AG09319 (cell line): ENCODE data around the gene PIP5K1C.

Experiments used
- DNase-seq: peaks from one replicate; pipeline ENCODE4 v3.0.0-alpha.2; 2010; ENCODE audit warnings: low read depth; ENCODE audit errors: extremely low read depth
- TF ChIP-seq, protein P1 (sequence below): IDR thresholded peaks from 2 replicates; pipeline ENCODE4 v1.5.1; 2011; ENCODE audit warnings: low read depth, mild to moderate bottlenecking, inconsistent platforms, low read length, moderate library complexity

Gene PIP5K1C

DNA sequence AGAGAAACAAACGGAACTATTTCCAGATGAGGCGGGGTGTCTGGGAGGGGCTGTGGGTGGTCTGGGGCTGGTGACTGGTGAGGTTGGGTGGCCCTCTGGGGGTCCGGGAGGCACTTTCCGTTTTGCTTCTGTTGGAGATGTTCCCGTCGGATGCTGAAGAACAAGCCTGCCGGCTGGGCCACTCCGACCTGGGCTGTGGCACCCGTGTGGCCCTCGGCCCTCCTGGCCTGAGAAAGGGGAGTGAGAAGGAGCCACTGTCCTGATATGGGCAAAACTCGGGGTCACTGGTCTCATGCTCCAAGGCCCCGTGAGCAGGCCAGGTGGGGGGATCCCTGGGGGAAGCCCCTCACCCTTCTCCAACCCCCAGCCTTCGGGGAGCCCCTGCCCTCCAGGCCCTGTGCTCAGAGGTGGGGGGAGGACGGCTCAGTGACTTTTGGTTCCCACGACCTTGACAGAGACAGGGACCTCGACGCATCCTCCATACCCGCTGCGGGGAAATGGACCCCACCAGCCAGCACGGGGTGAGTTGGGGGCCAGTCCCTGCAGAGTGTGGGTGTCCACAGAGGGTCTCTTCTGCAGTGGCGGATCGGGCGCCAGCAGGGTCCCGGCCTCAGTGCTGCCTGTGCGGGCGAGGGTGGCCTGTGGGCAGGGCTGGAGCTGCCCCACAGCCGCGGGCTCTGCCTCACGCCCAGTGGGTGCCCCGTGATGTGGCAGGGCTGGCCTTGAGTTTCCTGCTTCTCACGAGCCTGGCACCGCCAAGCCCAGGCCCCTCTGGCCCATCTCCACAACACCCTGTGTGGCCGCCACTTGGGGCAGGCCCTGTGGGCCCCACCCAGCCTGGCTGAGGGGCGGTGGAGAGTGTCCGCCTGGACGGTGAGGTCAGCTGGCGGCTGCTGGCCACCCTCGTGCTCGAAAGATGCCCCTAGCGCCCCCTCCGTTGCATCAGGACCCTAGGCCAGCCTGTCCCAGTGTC lies 89.2 kb downstream of the PIP5K1C start:
- no peak for DNase-seq
- TF ChIP-seq, protein P1, sequence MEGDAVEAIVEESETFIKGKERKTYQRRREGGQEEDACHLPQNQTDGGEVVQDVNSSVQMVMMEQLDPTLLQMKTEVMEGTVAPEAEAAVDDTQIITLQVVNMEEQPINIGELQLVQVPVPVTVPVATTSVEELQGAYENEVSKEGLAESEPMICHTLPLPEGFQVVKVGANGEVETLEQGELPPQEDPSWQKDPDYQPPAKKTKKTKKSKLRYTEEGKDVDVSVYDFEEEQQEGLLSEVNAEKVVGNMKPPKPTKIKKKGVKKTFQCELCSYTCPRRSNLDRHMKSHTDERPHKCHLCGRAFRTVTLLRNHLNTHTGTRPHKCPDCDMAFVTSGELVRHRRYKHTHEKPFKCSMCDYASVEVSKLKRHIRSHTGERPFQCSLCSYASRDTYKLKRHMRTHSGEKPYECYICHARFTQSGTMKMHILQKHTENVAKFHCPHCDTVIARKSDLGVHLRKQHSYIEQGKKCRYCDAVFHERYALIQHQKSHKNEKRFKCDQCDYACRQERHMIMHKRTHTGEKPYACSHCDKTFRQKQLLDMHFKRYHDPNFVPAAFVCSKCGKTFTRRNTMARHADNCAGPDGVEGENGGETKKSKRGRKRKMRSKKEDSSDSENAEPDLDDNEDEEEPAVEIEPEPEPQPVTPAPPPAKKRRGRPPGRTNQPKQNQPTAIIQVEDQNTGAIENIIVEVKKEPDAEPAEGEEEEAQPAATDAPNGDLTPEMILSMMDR = no peak

DNA sequence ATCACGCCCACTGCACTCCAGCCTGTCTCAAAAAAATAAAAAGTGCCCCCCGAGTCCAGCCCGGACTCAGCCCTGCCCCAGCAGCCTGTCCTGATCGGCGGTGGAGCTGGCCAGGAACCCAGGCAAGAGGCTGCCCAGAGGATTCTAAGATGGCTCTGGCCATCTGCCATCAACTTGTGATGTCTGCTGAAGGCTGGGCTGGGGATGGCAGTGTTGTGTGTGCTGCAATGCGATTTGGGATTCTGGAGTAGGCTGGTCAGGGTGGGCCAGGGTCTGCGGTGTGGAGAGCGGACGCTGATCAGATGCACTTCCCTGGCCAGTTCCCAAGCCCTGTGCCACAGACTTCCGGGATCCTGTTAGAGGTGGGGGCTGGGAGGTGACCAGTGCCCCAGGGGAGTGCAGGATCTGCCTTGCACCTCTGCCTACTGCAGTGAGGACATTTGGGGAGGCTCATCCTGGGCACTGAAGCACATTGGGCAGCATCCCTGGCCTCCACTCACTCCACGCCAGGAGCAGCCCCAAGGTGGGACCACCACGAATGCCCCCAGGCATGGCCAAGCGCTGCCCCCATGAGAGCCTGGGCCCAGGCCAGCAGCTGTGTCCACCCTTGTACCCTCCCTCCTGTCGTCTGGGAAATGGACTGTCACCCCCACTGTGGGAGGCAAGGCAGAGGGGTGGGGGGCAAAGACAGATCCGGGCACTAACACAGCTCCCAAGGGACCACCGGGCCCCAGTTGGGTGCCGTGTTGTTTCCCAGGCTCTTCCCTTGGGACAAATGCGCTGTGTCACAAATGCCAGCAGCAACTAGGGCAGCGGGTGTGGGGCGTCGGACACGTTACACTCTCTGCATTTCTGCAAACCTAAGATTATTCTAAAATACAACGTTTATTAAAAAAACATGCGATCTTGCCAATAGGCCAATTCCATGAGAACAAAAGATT lies 90.2 kb downstream of the PIP5K1C start:
- TF ChIP-seq, protein P1 = no peak
- DNase-seq = no peak

DNA sequence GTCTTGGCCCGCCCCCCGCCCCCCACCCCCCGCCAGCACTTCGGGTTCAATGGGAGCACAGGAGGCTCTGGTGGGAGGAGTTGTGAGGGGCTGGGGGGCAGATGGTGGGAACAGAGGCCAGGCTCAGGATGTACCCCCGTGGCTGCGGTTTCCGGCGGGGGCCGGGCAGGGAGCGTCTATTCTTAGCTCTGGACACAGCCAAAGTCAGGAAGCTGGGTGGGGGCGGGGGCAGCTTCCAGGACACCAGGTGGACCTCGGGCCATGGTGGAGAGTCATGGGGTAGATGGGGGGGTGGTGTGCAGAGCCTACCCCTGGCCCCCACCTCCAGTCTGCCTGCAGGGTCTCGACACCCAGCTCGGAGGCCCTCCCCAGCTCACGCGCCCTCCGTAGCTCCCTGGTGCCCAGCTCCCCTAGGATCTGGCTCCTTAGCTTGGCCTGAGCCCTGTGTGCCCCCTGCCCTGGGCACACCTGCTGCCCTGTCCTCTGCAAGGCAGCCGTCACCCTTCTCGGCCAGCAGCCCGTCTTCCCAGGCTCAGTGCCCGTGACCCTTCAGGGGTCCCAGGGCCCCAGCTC lies 91.4 kb downstream of the PIP5K1C start:
- TF ChIP-seq, protein P1 = no peak
- DNase-seq = no peak

DNA sequence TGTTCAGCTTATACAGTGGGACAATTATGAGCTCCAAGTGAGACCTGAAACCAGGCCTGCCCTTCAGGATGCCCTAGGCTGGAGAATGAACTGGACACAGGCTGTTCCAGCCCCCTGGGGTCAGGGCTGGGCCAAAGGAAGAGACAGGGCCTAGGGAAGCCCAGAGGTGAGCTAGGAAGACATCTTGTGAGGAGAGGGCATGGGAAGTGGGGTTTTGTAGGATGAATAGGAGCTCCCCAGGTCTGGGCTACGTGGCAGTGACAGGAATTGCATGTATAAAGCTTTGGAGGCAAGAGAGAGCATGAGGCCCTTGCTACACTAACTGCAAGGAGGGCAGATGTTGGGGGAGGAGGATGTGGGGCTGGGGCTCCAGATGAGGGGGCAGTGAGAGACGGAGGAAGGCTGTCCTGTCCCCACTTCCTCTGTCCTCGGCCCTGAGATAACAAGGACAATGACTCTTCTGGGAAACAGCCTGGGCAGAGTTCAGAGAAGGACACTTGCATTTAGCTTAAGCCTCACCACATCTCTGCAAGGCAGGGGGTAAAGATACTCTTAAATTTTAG lies 92.1 kb downstream of the PIP5K1C start:
- TF ChIP-seq, protein P1 = no peak

DNA sequence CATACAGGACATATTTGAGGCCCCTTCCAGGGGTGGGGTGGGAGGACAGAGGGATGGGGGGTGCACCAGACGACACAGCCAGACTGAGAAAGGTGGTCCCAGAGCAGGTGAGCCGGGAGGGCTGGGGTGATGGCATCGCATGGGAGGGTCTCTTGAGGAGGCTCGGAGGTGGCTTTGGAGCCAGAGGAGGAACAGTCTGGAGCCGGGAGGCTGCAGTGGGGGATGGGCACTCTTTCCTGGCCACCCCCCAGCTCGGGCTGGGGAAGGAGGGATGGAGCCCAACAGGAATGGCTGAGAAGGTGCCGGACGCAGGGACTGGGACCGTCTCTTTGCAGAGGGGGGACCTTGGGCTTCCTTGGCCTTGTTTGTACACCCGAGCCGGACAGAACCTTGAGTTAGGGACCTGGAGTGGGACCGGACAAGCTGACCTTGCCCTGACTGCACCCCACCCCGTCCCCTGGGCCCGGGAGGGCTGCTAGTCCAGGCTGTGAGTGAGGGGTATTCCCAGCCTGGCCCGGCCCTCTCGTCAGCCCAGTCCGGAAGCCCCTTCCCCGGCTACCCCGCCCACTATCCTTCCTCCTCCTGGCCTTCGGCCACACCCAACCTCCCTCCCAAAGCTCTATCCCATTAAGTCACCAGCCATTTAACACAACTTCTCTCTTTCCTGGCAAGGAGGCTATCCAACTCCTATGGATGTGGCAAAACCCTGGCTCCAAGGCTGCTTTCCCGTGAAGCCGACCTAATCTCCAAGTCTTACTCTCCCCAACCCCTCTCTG lies 92.8 kb downstream of the PIP5K1C start:
- DNase-seq = no peak
- TF ChIP-seq, protein P1 = no peak

More for the DNA sequence above, 92.1 kb downstream of the PIP5K1C start:
- no peak for DNase-seq

DNA sequence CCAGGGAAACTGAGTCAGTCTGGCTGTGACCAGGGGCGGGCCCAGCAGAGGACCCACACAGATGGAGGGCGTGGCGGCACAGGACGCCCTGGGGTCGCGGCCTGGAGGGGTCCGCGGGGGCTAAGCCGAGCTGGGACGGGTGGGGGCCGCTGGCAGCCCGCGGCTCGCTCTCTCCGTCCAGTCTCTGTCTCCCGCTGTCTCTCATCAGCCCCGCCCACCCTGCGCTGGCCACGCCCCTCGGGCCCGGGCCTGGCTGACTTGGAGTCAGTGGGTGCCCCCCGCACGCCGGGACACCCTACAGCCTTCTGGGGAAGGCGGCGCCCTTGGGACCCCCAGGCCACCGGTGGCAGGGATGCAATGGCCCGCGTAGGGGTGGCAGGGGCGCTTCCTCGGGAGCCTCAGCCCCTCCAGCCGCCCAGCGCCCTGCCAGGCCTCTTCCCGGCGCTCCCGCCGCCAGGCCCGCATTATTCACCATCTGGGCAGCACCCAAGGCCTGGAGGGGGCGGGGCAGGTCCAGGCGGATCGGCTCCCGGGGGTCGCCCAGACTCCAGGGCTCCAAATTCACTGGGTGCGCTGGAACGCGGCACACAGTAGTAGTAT lies 93.5 kb downstream of the PIP5K1C start, which contains the start of gene TBXA2R:
TSS of gene TBXA2R (minus strand) at position 186 of the 600 bp plus-strand sequence. CDS start 6,241 bp downstream, outside the sequence.
- TF ChIP-seq, protein P1 = no peak
- no peak for DNase-seq
